ENCODE data around the gene ATXN1. TPM values are rescaled to one million over a fixed set of nuclear protein-coding genes. Genes with fewer than 3 reads are reported as not detected.

ATXN1 gene
- total RNA-seq, 1 experiment from 2014 or later: 5.6 TPM

DNA sequence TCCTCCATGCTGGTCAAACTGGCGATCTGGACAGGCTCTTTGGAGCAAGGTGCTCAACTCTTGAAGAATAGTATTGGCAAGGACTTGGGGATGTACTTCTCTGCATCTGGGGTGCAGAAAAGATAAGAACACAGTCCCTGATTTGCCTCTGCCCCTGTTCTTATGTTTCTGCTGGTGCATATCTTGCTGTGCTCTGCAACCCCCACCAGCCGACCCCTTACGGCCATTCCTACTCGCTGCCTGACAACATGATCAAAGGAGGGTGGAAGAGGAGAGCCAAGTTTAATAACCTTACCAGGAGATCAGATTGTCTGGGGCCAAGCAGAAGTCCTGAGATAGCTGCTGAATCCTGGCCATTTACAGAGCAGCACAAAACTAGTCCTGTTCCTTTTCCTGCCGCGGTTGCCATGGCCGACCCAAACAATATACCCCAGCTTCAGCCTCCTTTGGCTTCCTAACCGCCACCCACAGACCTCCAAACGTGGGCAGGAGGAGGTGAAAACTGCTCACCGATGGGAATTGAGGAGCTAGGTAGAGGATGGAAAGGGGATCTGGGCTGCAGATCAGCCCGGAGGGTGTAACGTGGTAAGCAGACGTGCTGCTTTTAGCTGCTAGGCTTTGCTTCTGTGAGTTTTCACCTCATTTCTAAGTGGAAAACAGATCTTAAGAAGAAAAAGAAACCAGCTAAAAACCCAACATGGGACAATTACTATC, 60.9 kb downstream of the ATXN1 start:
- no peaks in the 10 kb centered on the region for H3K9me3 ChIP-seq (ENCODE audit: control insufficient read depth, low read depth, low read length)
- no peaks in the 10 kb centered on the region for H3K27me3 ChIP-seq (ENCODE audit: insufficient read depth, low read length)
- TF ChIP-seq, protein P1, sequence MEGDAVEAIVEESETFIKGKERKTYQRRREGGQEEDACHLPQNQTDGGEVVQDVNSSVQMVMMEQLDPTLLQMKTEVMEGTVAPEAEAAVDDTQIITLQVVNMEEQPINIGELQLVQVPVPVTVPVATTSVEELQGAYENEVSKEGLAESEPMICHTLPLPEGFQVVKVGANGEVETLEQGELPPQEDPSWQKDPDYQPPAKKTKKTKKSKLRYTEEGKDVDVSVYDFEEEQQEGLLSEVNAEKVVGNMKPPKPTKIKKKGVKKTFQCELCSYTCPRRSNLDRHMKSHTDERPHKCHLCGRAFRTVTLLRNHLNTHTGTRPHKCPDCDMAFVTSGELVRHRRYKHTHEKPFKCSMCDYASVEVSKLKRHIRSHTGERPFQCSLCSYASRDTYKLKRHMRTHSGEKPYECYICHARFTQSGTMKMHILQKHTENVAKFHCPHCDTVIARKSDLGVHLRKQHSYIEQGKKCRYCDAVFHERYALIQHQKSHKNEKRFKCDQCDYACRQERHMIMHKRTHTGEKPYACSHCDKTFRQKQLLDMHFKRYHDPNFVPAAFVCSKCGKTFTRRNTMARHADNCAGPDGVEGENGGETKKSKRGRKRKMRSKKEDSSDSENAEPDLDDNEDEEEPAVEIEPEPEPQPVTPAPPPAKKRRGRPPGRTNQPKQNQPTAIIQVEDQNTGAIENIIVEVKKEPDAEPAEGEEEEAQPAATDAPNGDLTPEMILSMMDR (conservative IDR thresholded peaks at IDR 0.05): no peak
- H4K5ac ChIP-seq (ENCODE audit: insufficient read length, low read depth, low read length): no peak overlapping the region
- no peak overlapping the region for H3K56ac ChIP-seq (ENCODE audit: insufficient read length, low read depth, low read length)
- H3K14ac ChIP-seq (ENCODE audit: insufficient read depth, low read length): 0 out of 2 replicates have a peak overlapping the region, but pooled peaks have one; percentile 26
- Mint-ChIP-seq H3K27ac (no peak overlapping the region), H3K9me3 (0 out of 5 replicates have a peak, but pooled peaks cover 0 to 2% of the 10 kb centered on the region in 2 experiments), H3K36me3 (ENCODE audit: insufficient read depth in 1 of 3, low read depth in 3 of 3) (no peaks in the 10 kb centered on the region), H3K4me1 (peaks cover 22 to 35% of the 10 kb centered on the region in 2 experiments), H3K4me3 (no peak overlapping the region), H3K27me3 (ENCODE audit: low read depth) (no peaks in the 10 kb centered on the region; the same call in 1 of the 2 replicates)
- no CpG with 5 or more reads among the region's 13 CpGs for WGBS (ENCODE audit: extremely low coverage, insufficient read length, low lambda C conversion rate)
- no peak overlapping the region for H3K27ac ChIP-seq (ENCODE audit: insufficient read length, low read depth, low read length)
- no peak overlapping the region for H4K91ac ChIP-seq (ENCODE audit: insufficient read length, low read depth, low read length)
- H4K8ac ChIP-seq (replicated peaks; ENCODE audit: insufficient read length, low read depth, low read length): no peak overlapping the region
- no peak overlapping the region for H3T11ph ChIP-seq (ENCODE audit: low read length)
- H3K18ac ChIP-seq (ENCODE audit: insufficient read length, low read depth, low read length): no peak overlapping the region
- H3K4ac ChIP-seq (ENCODE audit: low read depth, low read length): no peak overlapping the region
- H4K20me1 ChIP-seq (ENCODE audit: control insufficient read depth, insufficient read depth, insufficient read length): no peaks in the 10 kb centered on the region
- no peaks in the 10 kb centered on the region for H3K79me1 ChIP-seq (ENCODE audit: insufficient read depth, low read depth, low read length, poor library complexity, severe bottlenecking)
- no peak overlapping the region for H2AFZ ChIP-seq (ENCODE audit: low read length)
- H3K9ac ChIP-seq (ENCODE audit: extremely low read depth, insufficient read length, low read length): no peak overlapping the region
- no peak overlapping the region for H2AK5ac ChIP-seq (ENCODE audit: insufficient read length, low read length)
- DNase-seq: no peak
- H2BK15ac ChIP-seq (ENCODE audit: low read depth, low read length): no peak overlapping the region
- H2BK5ac ChIP-seq (ENCODE audit: insufficient read length, low read length): no peak overlapping the region
- H3K4me1 ChIP-seq (ENCODE audit: insufficient read depth, low read length): peaks cover 2% of the 10 kb centered on the region; the same call in 1 of the 2 replicates
- no peak overlapping the region for H3K4me2 ChIP-seq (ENCODE audit: insufficient read depth, insufficient read length, low read length)
- H3K23me2 ChIP-seq (ENCODE audit: insufficient read length, low read depth, low read length, poor library complexity, severe bottlenecking): no peaks in the 10 kb centered on the region
- H2BK120ac ChIP-seq (ENCODE audit: low read depth, low read length, poor library complexity, severe bottlenecking): no peak overlapping the region
- H3K79me2 ChIP-seq (ENCODE audit: insufficient read depth, low read length): no peaks in the 10 kb centered on the region
- H2BK20ac ChIP-seq (ENCODE audit: low read depth, low read length, poor library complexity, severe bottlenecking): no peak overlapping the region
- H2BK12ac ChIP-seq (ENCODE audit: insufficient read length, low read depth, low read length): no peak overlapping the region
- no peak overlapping the region for H3K23ac ChIP-seq (ENCODE audit: insufficient read length, low read depth, low read length)
